Duodenal mucosa (tissue), 2 donors: ENCODE data around the gene CCDC81.
"Not testable (repeated sequence)": the region's sequence is repeated elsewhere in the genome, so short reads cannot be mapped to it uniquely, and the experiment has no call there.

Experiments used
- H3K27ac ChIP-seq: one replicate; pipeline ENCODE4 v1.7.0; 2013; ENCODE audit warnings: low read depth, low read length
- H3K27me3 ChIP-seq, 2 donors: one replicate each; pipeline ENCODE4 v1.7.0; 2013; ENCODE audit warnings: low read length in 2 of 2, control low read depth in 1 of 2; ENCODE audit not compliant: insufficient read depth in 2 of 2, control insufficient read depth in 1 of 2
- H3K36me3 ChIP-seq, 2 donors: one replicate each; pipeline ENCODE4 v1.7.0; 2013; ENCODE audit warnings: low read length in 2 of 2, control low read depth in 1 of 2; ENCODE audit not compliant: insufficient read depth in 2 of 2, control insufficient read depth in 1 of 2
- H3K4me1 ChIP-seq, 2 donors: one replicate each; pipeline ENCODE4 v1.7.0; 2013; ENCODE audit warnings: low read length in 2 of 2, control low read depth in 1 of 2; ENCODE audit not compliant: insufficient read depth in 2 of 2, control insufficient read depth in 1 of 2
- H3K4me3 ChIP-seq, 2 donors: one replicate each; pipeline ENCODE4 v1.7.0; 2013; ENCODE audit warnings: low read length in 2 of 2, low read depth in 1 of 2
- H3K9ac ChIP-seq, 2 donors: one replicate each; pipeline ENCODE4 v1.7.0; 2013; ENCODE audit warnings: low read length in 2 of 2, low read depth in 1 of 2
- H3K9me3 ChIP-seq, 2 donors: one replicate each; pipeline ENCODE4 v1.7.0; 2013; ENCODE audit warnings: low read length in 2 of 2, control low read depth in 1 of 2; ENCODE audit not compliant: control insufficient read depth in 1 of 2

Gene CCDC81

GRCh38 chr11:86374586-86374985 lies at the start of gene CCDC81:
TSS of gene CCDC81 (plus strand) at chr11:86374887. CDS start at chr11:86375164, 277 bp downstream.
- H3K36me3 ChIP-seq, result no peaks in the 10 kb centered on the region
- H3K4me3 ChIP-seq, result peak within 1 kb of the TSS; percentile 9 to 31
- H3K4me1 ChIP-seq, result no peaks in the 10 kb centered on the region
- H3K9ac ChIP-seq, result no peak within 1 kb of the TSS
- H3K27me3 ChIP-seq, result no peaks in the 10 kb centered on the region
- H3K27ac ChIP-seq, result no peak within 1 kb of the TSS
- H3K9me3 ChIP-seq, result no peaks in the 10 kb centered on the region

- Histone ChIP-seq H3K9ac (no peak overlapping the region), H3K27ac (no peak overlapping the region), H3K36me3 (peaks cover 10 to 31% of the 10 kb centered on the region in 2 donors), H3K9me3 (no peaks in the 10 kb centered on the region), H3K4me3 (no peak overlapping the region), H3K27me3 (no peaks in the 10 kb centered on the region), H3K4me1 (no peaks in the 10 kb centered on the region)
These were observed 39.4 kb upstream of the CCDC81 start for GRCh38 chr11:86335131-86335767.

- Histone ChIP-seq H3K27me3 (no peaks in the 10 kb centered on the region), H3K4me3 (no peak overlapping the region), H3K9ac (no peak overlapping the region), H3K36me3 (peaks cover 10 to 26% of the 10 kb centered on the region in 2 donors), H3K27ac (no peak overlapping the region), H3K4me1 (no peaks in the 10 kb centered on the region), H3K9me3 (no peaks in the 10 kb centered on the region)
These were observed 37.5 kb upstream of the CCDC81 start for GRCh38 chr11:86337227-86337626.

GRCh38 chr11:86341382-86341781 lies 33.3 kb upstream of the CCDC81 start:
- no peak overlapping the region for H3K27ac ChIP-seq
- no peaks in the 10 kb centered on the region for H3K4me1 ChIP-seq
- no peak overlapping the region for H3K9ac ChIP-seq
- peaks cover 6 to 24% of the 10 kb centered on the region in 2 donors for H3K36me3 ChIP-seq
- no peaks in the 10 kb centered on the region for H3K27me3 ChIP-seq
- H3K9me3 ChIP-seq, result no peaks in the 10 kb centered on the region
- H3K4me3 ChIP-seq, result no peak overlapping the region

- Histone ChIP-seq H3K27ac (no peak overlapping the region), H3K36me3 (peaks cover 0 to 12% of the 10 kb centered on the region in 2 donors), H3K9me3 (no peaks in the 10 kb centered on the region), H3K4me1 (no peaks in the 10 kb centered on the region), H3K9ac (no peak overlapping the region), H3K4me3 (no peak overlapping the region), H3K27me3 (no peaks in the 10 kb centered on the region)
These were observed 28.2 kb upstream of the CCDC81 start for GRCh38 chr11:86346513-86346912.

GRCh38 chr11:86355256-86355655 lies 19.4 kb upstream of the CCDC81 start:
- no peaks in the 10 kb centered on the region for H3K36me3 ChIP-seq
- no peaks in the 10 kb centered on the region for H3K27me3 ChIP-seq
- no peak overlapping the region for H3K4me3 ChIP-seq
- no peaks in the 10 kb centered on the region for H3K4me1 ChIP-seq
- H3K9me3 ChIP-seq, result no peaks in the 10 kb centered on the region
- no peak overlapping the region for H3K27ac ChIP-seq
- no peak overlapping the region for H3K9ac ChIP-seq

GRCh38 chr11:86357412-86357811 lies 17.3 kb upstream of the CCDC81 start:
- H3K27ac ChIP-seq, H3K27me3 ChIP-seq, H3K4me3 ChIP-seq, H3K9ac ChIP-seq, H3K36me3 ChIP-seq, H3K4me1 ChIP-seq, H3K9me3 ChIP-seq: not testable (repeated sequence)

GRCh38 chr11:86358720-86359119 lies 16.0 kb upstream of the CCDC81 start:
- Histone ChIP-seq H3K9ac (no peak overlapping the region), H3K27me3 (no peaks in the 10 kb centered on the region), H3K27ac (no peak overlapping the region), H3K36me3 (no peaks in the 10 kb centered on the region), H3K9me3 (no peaks in the 10 kb centered on the region), H3K4me1 (no peaks in the 10 kb centered on the region), H3K4me3 (no peak overlapping the region)

GRCh38 chr11:86360775-86361395 lies 13.8 kb upstream of the CCDC81 start:
- Histone ChIP-seq H3K4me3 (no peak overlapping the region), H3K4me1 (no peaks in the 10 kb centered on the region)

GRCh38 chr11:86363424-86363823 lies 11.3 kb upstream of the CCDC81 start:
- Histone ChIP-seq H3K27me3 (no peaks in the 10 kb centered on the region), H3K4me1 (no peaks in the 10 kb centered on the region), H3K27ac (no peak overlapping the region), H3K4me3 (no peak overlapping the region), H3K9ac (no peak overlapping the region), H3K36me3 (no peaks in the 10 kb centered on the region), H3K9me3 (no peaks in the 10 kb centered on the region)

More at GRCh38 chr11:86360775-86361395, 13.8 kb upstream of the CCDC81 start:
- Histone ChIP-seq H3K36me3 (no peaks in the 10 kb centered on the region), H3K9ac (no peak overlapping the region), H3K9me3 (no peaks in the 10 kb centered on the region), H3K27ac (no peak overlapping the region), H3K27me3 (no peaks in the 10 kb centered on the region)
